CD1c-positive myeloid dendritic cell (primary cell): Measurements from ENCODE around the gene PPIP5K1.
"Not testable (repeated sequence)": the region's sequence is repeated elsewhere in the genome, so short reads cannot be mapped to it uniquely, and the experiment has no call there.

ENCODE experiments used
- DNase-seq: peaks from one replicate; pipeline ENCODE4 v3.0.0-alpha.2; 2016; ENCODE audit errors: extremely low spot score

Gene PPIP5K1

GRCh38 chr15:43589778-43590466, at the start of gene PPIP5K1:
Gene PPIP5K1, minus strand, starts transcription at chr15:43590208. Its CDS starts 5,704 bp downstream, at chr15:43584504.
- DNase-seq = not testable (repeated sequence)

- not testable (repeated sequence) for DNase-seq
Observed at GRCh38 chr15:43638464-43639204, 48.6 kb upstream of the PPIP5K1 start.

GRCh38 chr15:43626937-43627336, 36.9 kb upstream of the PPIP5K1 start:
- DNase-seq = not testable (repeated sequence)

- DNase-seq = no peak
Observed at GRCh38 chr15:43625106-43625505, 35.1 kb upstream of the PPIP5K1 start.

GRCh38 chr15:43622068-43622799, 32.2 kb upstream of the PPIP5K1 start:
- DNase-seq = not testable (repeated sequence)

- not testable (repeated sequence) for DNase-seq
Observed at GRCh38 chr15:43618700-43619099, 28.7 kb upstream of the PPIP5K1 start, which contains the start of gene STRC. Gene STRC, minus strand, starts transcription at chr15:43618800. Its CDS starts 78 bp downstream, at chr15:43618722.

- not testable (repeated sequence) for DNase-seq
Observed at GRCh38 chr15:43617750-43618149, 27.7 kb upstream of the PPIP5K1 start.

GRCh38 chr15:43602233-43602632, 12.2 kb upstream of the PPIP5K1 start:
- DNase-seq = not testable (repeated sequence)

GRCh38 chr15:43600200-43600599, 10.2 kb upstream of the PPIP5K1 start:
- DNase-seq = not testable (repeated sequence)

- not testable (repeated sequence) for DNase-seq
Observed at GRCh38 chr15:43599131-43599530, 9.1 kb upstream of the PPIP5K1 start.

- not testable (repeated sequence) for DNase-seq
Observed at GRCh38 chr15:43593328-43594190, 3.6 kb upstream of the PPIP5K1 start, which contains the start of gene CKMT1B. Gene CKMT1B, plus strand, starts transcription at chr15:43594027. Its CDS starts 192 bp downstream, at chr15:43594219.

- DNase-seq = not testable (repeated sequence)
Observed at GRCh38 chr15:43592841-43593240, 2.8 kb upstream of the PPIP5K1 start.

- DNase-seq = not testable (repeated sequence)
Observed at GRCh38 chr15:43574607-43575006, 15.4 kb downstream of the PPIP5K1 start.

GRCh38 chr15:43566615-43567014, 23.4 kb downstream of the PPIP5K1 start:
- DNase-seq = not testable (repeated sequence)

- not testable (repeated sequence) for DNase-seq
Observed at GRCh38 chr15:43563793-43564192, 26.2 kb downstream of the PPIP5K1 start.

GRCh38 chr15:43562753-43563152, 27.3 kb downstream of the PPIP5K1 start:
- not testable (repeated sequence) for DNase-seq

GRCh38 chr15:43552986-43553385, 37.0 kb downstream of the PPIP5K1 start:
- no peak for DNase-seq

GRCh38 chr15:43552256-43552655, 37.8 kb downstream of the PPIP5K1 start:
- DNase-seq = no peak

- DNase-seq = no peak
Observed at GRCh38 chr15:43550527-43551363, 39.3 kb downstream of the PPIP5K1 start.

- DNase-seq = no peak
Observed at GRCh38 chr15:43547539-43547938, 42.5 kb downstream of the PPIP5K1 start.
